ENCODE results near the gene ASCC1. TPM values are rescaled to one million over a fixed set of nuclear protein-coding genes. Genes with fewer than 3 reads are reported as not detected.

ASCC1 gene
- total and polyA plus RNA-seq, 4 experiments from 2014 or later = 14.3 to 24.9 (median 18.6) TPM

- H3K4me3 ChIP-seq (ENCODE audit: low read length in 2 of 2) = peak overlapping the region in 1 of 2 donors; percentile 25
- Mint-ChIP-seq H3K9me3 (peaks cover 0 to 4% (median 0%) of the 10 kb centered on the region in 8 donors), H3K27me3 (no peaks in the 10 kb centered on the region), H3K4me3 (peak overlapping the region; percentile 47 to 98 (median 81)), H3K4me1 (peaks cover 64 to 99% (median 88%) of the 10 kb centered on the region in 4 donors), H3K27ac (peak overlapping the region; percentile 86 to 97 (median 93)), H3K36me3 (peaks cover 24 to 79% of the 10 kb centered on the region in 2 donors)
- peaks cover 97% of the 10 kb centered on the region for H3K4me1 ChIP-seq (ENCODE audit: insufficient read depth, low read length)
- ChIA-PET CTCF (ENCODE audit: partially characterized antibody) (interaction anchor here (1.1 to 2.5 kb wide), 6 partner anchors 11 to 257 kb away, joined by 3 to 12 read pairs (median 8); no protein-coding TSS in a partner anchor), POLR2A (ENCODE audit: partially characterized antibody) (interaction anchor here (0.6 to 2.8 kb wide), 10 partner anchors 9 to 255 kb away, joined by 3 to 53 read pairs (median 10); partner anchors contain the start of genes ANAPC16, ASCC1 and SPOCK2)
- H3K27ac ChIP-seq (ENCODE audit: low read depth, low read length) = peak overlapping the region; percentile 94
- peaks cover 55% of the 10 kb centered on the region for H3K36me3 ChIP-seq (ENCODE audit: insufficient read depth, low read length)
- intact Hi-C loops (cut with micrococcal nuclease) = loop anchor here (10.0 kb wide), 1 partner anchor 336 kb away; no protein-coding TSS in a partner anchor
- no peaks in the 10 kb centered on the region for H3K9me3 ChIP-seq (ENCODE audit: control insufficient read depth in 1 of 2, low read length in 2 of 2)
- peak in 1 of 5 donors; percentile 13 for DNase-seq
- no peaks in the 10 kb centered on the region for H3K27me3 ChIP-seq (ENCODE audit: insufficient read depth, low read length)
These were observed 135.8 kb downstream of the ASCC1 start for GRCh38 chr10:72080042-72080975.

GRCh38 chr10:72079356-72079755 is 136.7 kb downstream of the ASCC1 start:
- H3K4me1 Mint-ChIP-seq = peaks cover 59 to 99% (median 87%) of the 10 kb centered on the region in 4 donors
- Histone ChIP-seq H3K4me1 (ENCODE audit: insufficient read depth, low read length) (peaks cover 97% of the 10 kb centered on the region), H3K27me3 (ENCODE audit: insufficient read depth, low read length) (no peaks in the 10 kb centered on the region), H3K27ac (ENCODE audit: low read depth, low read length) (peak overlapping the region; percentile 94), H3K9me3 (ENCODE audit: control insufficient read depth in 1 of 2, low read length in 2 of 2) (no peaks in the 10 kb centered on the region), H3K4me3 (ENCODE audit: low read length in 2 of 2) (peak overlapping the region in 1 of 2 donors; percentile 25), H3K36me3 (ENCODE audit: insufficient read depth, low read length) (peaks cover 55% of the 10 kb centered on the region)
- peaks cover 0 to 4% (median 0%) of the 10 kb centered on the region in 8 donors for H3K9me3 Mint-ChIP-seq
- peak overlapping the region; percentile 47 to 96 (median 81) for H3K4me3 Mint-ChIP-seq
- intact Hi-C loops (cut with micrococcal nuclease) = loop anchor here (1.0 kb wide), 1 partner anchor 8 kb away; no protein-coding TSS in a partner anchor
- ChIA-PET CTCF (ENCODE audit: partially characterized antibody) (interaction anchor here (0.8 to 2.5 kb wide), 10 partner anchors 9 to 265 kb away, joined by 3 to 12 read pairs (median 4); partner anchors contain the start of gene SPOCK2), POLR2A (ENCODE audit: partially characterized antibody) (interaction anchor here (0.8 to 2.8 kb wide), 12 partner anchors 9 to 258 kb away, joined by 3 to 53 read pairs (median 6); partner anchors contain the start of genes ANAPC16, ASCC1 and SPOCK2)
- peak overlapping the region; percentile 86 to 97 (median 93) for H3K27ac Mint-ChIP-seq
- H3K27me3 Mint-ChIP-seq = no peaks in the 10 kb centered on the region
- peaks cover 17 to 78% of the 10 kb centered on the region in 2 donors for H3K36me3 Mint-ChIP-seq
- peak; percentile 55 to 85 (median 71) for DNase-seq

GRCh38 chr10:72077275-72077990 is 138.6 kb downstream of the ASCC1 start:
- Histone ChIP-seq H3K36me3 (ENCODE audit: insufficient read depth, low read length) (peaks cover 59% of the 10 kb centered on the region), H3K4me3 (ENCODE audit: low read length in 2 of 2) (no peak overlapping the region), H3K4me1 (ENCODE audit: insufficient read depth, low read length) (peaks cover 97% of the 10 kb centered on the region), H3K27ac (ENCODE audit: low read depth, low read length) (peak overlapping the region; percentile 36), H3K9me3 (ENCODE audit: control insufficient read depth in 1 of 2, low read length in 2 of 2) (no peaks in the 10 kb centered on the region), H3K27me3 (ENCODE audit: insufficient read depth, low read length) (no peaks in the 10 kb centered on the region)
- POLR2A ChIA-PET (ENCODE audit: partially characterized antibody) = interaction anchor here (1.0 to 22.3 kb wide), 9 partner anchors 10 to 244 kb away, joined by 3 to 329 read pairs (median 5); partner anchors contain the start of genes ANAPC16, ASCC1 and SPOCK2
- CTCF ChIA-PET (ENCODE audit: partially characterized antibody) = interaction anchor here (1.6 to 2.5 kb wide), 5 partner anchors 29 to 262 kb away, joined by 6 to 12 read pairs (median 7); no protein-coding TSS in a partner anchor
- DNase-seq = peak in 1 of 5 donors; percentile 5
- Mint-ChIP-seq H3K4me3 (peak overlapping the region; percentile 45 to 77 (median 60)), H3K27ac (peak overlapping the region; percentile 26 to 97 (median 85)), H3K4me1 (peaks cover 45 to 93% (median 78%) of the 10 kb centered on the region in 4 donors), H3K27me3 (no peaks in the 10 kb centered on the region), H3K9me3 (peaks cover 0 to 4% (median 0%) of the 10 kb centered on the region in 8 donors), H3K36me3 (peaks cover 16 to 78% of the 10 kb centered on the region in 2 donors)
- intact Hi-C loops (cut with micrococcal nuclease) = no loop called here

GRCh38 chr10:72076756-72077155 is 139.3 kb downstream of the ASCC1 start:
- Histone ChIP-seq H3K27me3 (ENCODE audit: insufficient read depth, low read length) (no peaks in the 10 kb centered on the region), H3K9me3 (ENCODE audit: control insufficient read depth in 1 of 2, low read length in 2 of 2) (no peaks in the 10 kb centered on the region), H3K4me1 (ENCODE audit: insufficient read depth, low read length) (peaks cover 95% of the 10 kb centered on the region), H3K36me3 (ENCODE audit: insufficient read depth, low read length) (peaks cover 60% of the 10 kb centered on the region), H3K27ac (ENCODE audit: low read depth, low read length) (peak overlapping the region; percentile 36), H3K4me3 (ENCODE audit: low read length in 2 of 2) (no peak overlapping the region)
- Mint-ChIP-seq H3K9me3 (peaks cover 0 to 4% (median 0%) of the 10 kb centered on the region in 8 donors), H3K36me3 (peaks cover 23 to 80% of the 10 kb centered on the region in 2 donors), H3K4me1 (peaks cover 42 to 87% (median 72%) of the 10 kb centered on the region in 4 donors), H3K27me3 (no peaks in the 10 kb centered on the region), H3K27ac (peak overlapping the region; percentile 75 to 97 (median 85)), H3K4me3 (peak overlapping the region in 7 of 8 donors; percentile 45 to 80 (median 61))
- ChIA-PET POLR2A (ENCODE audit: partially characterized antibody) (interaction anchor here (1.0 to 22.3 kb wide), 9 partner anchors 10 to 244 kb away, joined by 3 to 329 read pairs (median 5); partner anchors contain the start of genes ANAPC16, ASCC1 and SPOCK2), CTCF (ENCODE audit: partially characterized antibody) (interaction anchor here (1.5 to 1.9 kb wide), 4 partner anchors 28 to 263 kb away, joined by 4 to 8 read pairs (median 6); no protein-coding TSS in a partner anchor)
- intact Hi-C loops (cut with micrococcal nuclease) = no loop called here
- peak in 1 of 5 donors; percentile 4 for DNase-seq

GRCh38 chr10:72075376-72076115 is 140.5 kb downstream of the ASCC1 start:
- DNase-seq = no peak
- Histone ChIP-seq H3K27me3 (ENCODE audit: insufficient read depth, low read length) (no peaks in the 10 kb centered on the region), H3K9me3 (ENCODE audit: control insufficient read depth in 1 of 2, low read length in 2 of 2) (no peaks in the 10 kb centered on the region), H3K36me3 (ENCODE audit: insufficient read depth, low read length) (peaks cover 62% of the 10 kb centered on the region), H3K4me3 (ENCODE audit: low read length in 2 of 2) (no peak overlapping the region), H3K4me1 (ENCODE audit: insufficient read depth, low read length) (peaks cover 90% of the 10 kb centered on the region), H3K27ac (ENCODE audit: low read depth, low read length) (peak overlapping the region; percentile 36)
- intact Hi-C loops (cut with micrococcal nuclease) = no loop called here
- ChIA-PET POLR2A (ENCODE audit: partially characterized antibody) (interaction anchor here (1.0 to 22.3 kb wide), 5 partner anchors 12 to 137 kb away, joined by 3 to 329 read pairs (median 5); partner anchors contain the start of gene SPOCK2), CTCF (ENCODE audit: partially characterized antibody) (interaction anchor here (0.9 to 1.9 kb wide), 5 partner anchors 12 to 264 kb away, joined by 4 to 8 read pairs (median 6); no protein-coding TSS in a partner anchor)
- Mint-ChIP-seq H3K9me3 (peaks cover 0 to 4% (median 0%) of the 10 kb centered on the region in 8 donors), H3K27me3 (no peaks in the 10 kb centered on the region), H3K36me3 (peaks cover 28 to 84% of the 10 kb centered on the region in 2 donors), H3K4me1 (peaks cover 42 to 81% (median 66%) of the 10 kb centered on the region in 4 donors), H3K27ac (peak overlapping the region; percentile 75 to 97 (median 87)), H3K4me3 (peak overlapping the region in 7 of 8 donors; percentile 21 to 80 (median 58))

Data from CD4-positive, alpha-beta memory T cell (primary cell).